SK-N-SH treated with all-trans-retinoic acid at 6 μM for 48 hours (cell line): ENCODE data around the gene IL20RB.

Experiments
- ARNTL ChIP-seq: fragments of 450-650 bp; formaldehyde crosslinking; IDR thresholded peaks from 2 replicates; pipeline ENCODE4 v1.5.0; 2020; ENCODE audit warnings: low read depth, mild to moderate bottlenecking, moderate library complexity, borderline replicate concordance
- ISL1 ChIP-seq: fragments of 250-450 bp; sonication (Bioruptor Pico); IDR thresholded peaks from 2 replicates; pipeline ENCODE4 v2.1.2; 2022; ENCODE audit warnings: mild to moderate bottlenecking, moderate library complexity
- ZC3H10 ChIP-seq: fragments of 250-450 bp; sonication (Bioruptor Pico); IDR thresholded peaks from 2 replicates; pipeline ENCODE4 v1.5.1; 2021; ENCODE audit warnings: mild to moderate bottlenecking, moderate library complexity
- ZNF70 ChIP-seq: fragments of 450-650 bp; formaldehyde crosslinking; IDR thresholded peaks from 2 replicates; pipeline ENCODE4 v1.5.0; 2020; ENCODE audit warnings: mild to moderate bottlenecking, moderate library complexity

GRCh38 chr3:137039570-137039969, 81.8 kb downstream of the IL20RB start:
- TF ChIP-seq ARNTL (CRISPR knock-in tag), result no peak
- TF ChIP-seq ZC3H10, result no peak
- no peak for TF ChIP-seq ISL1 (CRISPR knock-in tag)
- no peak for TF ChIP-seq ZNF70
